ENCODE data around the gene CDC25A. TPM values are rescaled to one million over a fixed set of nuclear protein-coding genes. Genes with fewer than 3 reads are reported as not detected.
A peak's percentile ranks its signal among the peaks of the same experiment; 100 is the strongest.

The CDC25A gene
- total and polyA plus RNA-seq, 2 of the 8 experiments (the other 6 are each of a cell fraction or from before 2014, with no cell fraction given): 20.7 to 62.1 TPM

GRCh38 chr3:48137425-48137999 is 50.7 kb downstream of the CDC25A start:
- H2BK5ac ChIP-seq (ENCODE audit: low read depth, low read length): no peak overlapping the region
- FAIRE-seq (no peak), DNase-seq (ENCODE audit: low read depth in 1 of 2, low spot score in 2 of 2) (no peak)
- CTCF ChIA-PET (ENCODE audit: partially characterized antibody): interaction anchor here (1.2 to 6.3 kb wide), 2 partner anchors 13 to 15 kb away, joined by 3 to 68 read pairs; no protein-coding TSS in a partner anchor
- TF ChIP-seq CEBPB (IDR thresholded peaks at IDR 0.05; ENCODE audit: low read depth, low read length) (no peak), FOSL1 (IDR thresholded peaks at IDR 0.05; ENCODE audit: insufficient read depth, low read depth, low read length) (no peak), CTCF (IDR thresholded peaks at IDR 0.05; ENCODE audit: control extremely low read depth in 1 of 3, insufficient read depth in 1 of 3, low read depth in 1 of 3, low read length in 3 of 3) (no peak), SIN3A (conservative IDR thresholded peaks at IDR 0.05 in 1 of 2, IDR thresholded peaks at IDR 0.05 in 1 of 2; ENCODE audit: low read depth in 1 of 2, low read length in 2 of 2) (no peak), EP300 (IDR thresholded peaks at IDR 0.05; ENCODE audit: borderline replicate concordance in 1 of 2, low read depth in 2 of 2, low read length in 2 of 2) (no peak), HDAC6 (IDR thresholded peaks at IDR 0.05; ENCODE audit: low read depth, low read length) (no peak), KDM1A (IDR thresholded peaks at IDR 0.05; ENCODE audit: borderline replicate concordance, low read length) (no peak), POU5F1 (IDR thresholded peaks at IDR 0.05; ENCODE audit: low read depth, low read length) (no peak), NANOG (IDR thresholded peaks at IDR 0.05; ENCODE audit: insufficient read depth, low read depth, low read length, poor library complexity, severe bottlenecking) (no peak)
- H3K4me1 ChIP-seq (replicated peaks in 1 of 4; ENCODE audit: control insufficient read depth in 3 of 4, insufficient read depth in 4 of 4, low read length in 3 of 4): peaks cover 0 to 4% (median 3%) of the 10 kb centered on the region in 4 experiments; a peak in 3 of 7 replicates
- H3K56ac ChIP-seq (replicated peaks; ENCODE audit: insufficient read length, low read depth, low read length): no peak overlapping the region
- no peak overlapping the region for H4K91ac ChIP-seq (replicated peaks; ENCODE audit: insufficient read length, low read length)
- no peak overlapping the region for H3K4me3 ChIP-seq (ENCODE audit: extremely low read depth in 1 of 4, insufficient read depth in 2 of 4, low read depth in 3 of 4, low read length in 4 of 4)
- no peaks in the 10 kb centered on the region for H3K23me2 ChIP-seq (ENCODE audit: low read depth, low read length)
- H3K4me2 ChIP-seq (ENCODE audit: insufficient read depth in 1 of 2, low read depth in 2 of 2, low read length in 2 of 2): no peak overlapping the region
- H2AFZ ChIP-seq (ENCODE audit: low read length): no peak overlapping the region
- H3K18ac ChIP-seq (ENCODE audit: extremely low read depth, low read length): no peak overlapping the region
- WGBS, 2 experiments (ENCODE audit: extremely low coverage in 1 of 2, insufficient coverage in 1 of 2, insufficient read length in 1 of 2, insufficient replicate concordance in 2 of 2, low coverage in 1 of 2, low lambda C conversion rate in 2 of 2, missing lambda C conversion rate in 1 of 2): 85% methylated on average over 7 of the region's 7 CpGs; no CpG with 5 or more reads in 1 of the 2 experiments
- H3K79me2 ChIP-seq (ENCODE audit: control insufficient read depth in 1 of 2, insufficient read depth in 2 of 2, low read length in 2 of 2): no peaks in the 10 kb centered on the region
- H2BK15ac ChIP-seq (ENCODE audit: low read length): no peak overlapping the region
- POLR2A ChIA-PET (ENCODE audit: partially characterized antibody): no interaction called here
- no peaks in the 10 kb centered on the region for H3K9me3 ChIP-seq (ENCODE audit: insufficient read depth in 2 of 2, low read depth in 1 of 2, low read length in 1 of 2)
- no peak overlapping the region for H2BK20ac ChIP-seq (ENCODE audit: low read length)
- peak overlapping the region; percentile 50; the same call in 1 of the 2 replicates for H2BK12ac ChIP-seq (ENCODE audit: low read depth, low read length)
- H3K4ac ChIP-seq (replicated peaks; ENCODE audit: insufficient read length, low read depth, low read length): no peak overlapping the region
- no peak overlapping the region for H2BK120ac ChIP-seq (replicated peaks; ENCODE audit: low read depth, low read length)
- no peak overlapping the region for H4K8ac ChIP-seq (ENCODE audit: extremely low read depth, insufficient read depth, low read length)
- H4K5ac ChIP-seq (ENCODE audit: insufficient read length, low read depth, low read length): no peak overlapping the region
- H2AK5ac ChIP-seq (ENCODE audit: low read depth, low read length): no peak overlapping the region
- H3K79me1 ChIP-seq (ENCODE audit: low read depth, low read length): no peaks in the 10 kb centered on the region
- no peak overlapping the region for H3K27ac ChIP-seq (ENCODE audit: low read depth, low read length)
- no peak overlapping the region for H3K23ac ChIP-seq (ENCODE audit: insufficient read length)
- H4K20me1 ChIP-seq (replicated peaks in 1 of 2; ENCODE audit: control insufficient read depth in 1 of 2, insufficient read depth in 2 of 2, low read length in 2 of 2): no peaks in the 10 kb centered on the region
- H3K14ac ChIP-seq (ENCODE audit: insufficient read length): no peak overlapping the region
- H3K9ac ChIP-seq (replicated peaks in 1 of 4; ENCODE audit: extremely low read depth in 1 of 4, low read depth in 3 of 4, low read length in 3 of 4): no peak overlapping the region
- H3K27me3 ChIP-seq (replicated peaks in 1 of 4; ENCODE audit: control insufficient read depth in 3 of 4, extremely low read depth in 1 of 4, insufficient read depth in 3 of 4, low read length in 3 of 4): no peaks in the 10 kb centered on the region
- no peaks in the 10 kb centered on the region for H3K36me3 ChIP-seq (ENCODE audit: control insufficient read depth in 2 of 4, insufficient read depth in 4 of 4, low read length in 3 of 4)

All from H1 (cell line).